ENCODE measurements around the gene DYNLT1. TPM values are rescaled to one million over a fixed set of nuclear protein-coding genes. Genes with fewer than 3 reads are reported as not detected.

Gene DYNLT1
- total and polyA plus RNA-seq, 9 of the 15 experiments (the other 6 are each of a cell fraction or from before 2014, with no cell fraction given) = 42.2 to 583 (median 127) TPM

DNA sequence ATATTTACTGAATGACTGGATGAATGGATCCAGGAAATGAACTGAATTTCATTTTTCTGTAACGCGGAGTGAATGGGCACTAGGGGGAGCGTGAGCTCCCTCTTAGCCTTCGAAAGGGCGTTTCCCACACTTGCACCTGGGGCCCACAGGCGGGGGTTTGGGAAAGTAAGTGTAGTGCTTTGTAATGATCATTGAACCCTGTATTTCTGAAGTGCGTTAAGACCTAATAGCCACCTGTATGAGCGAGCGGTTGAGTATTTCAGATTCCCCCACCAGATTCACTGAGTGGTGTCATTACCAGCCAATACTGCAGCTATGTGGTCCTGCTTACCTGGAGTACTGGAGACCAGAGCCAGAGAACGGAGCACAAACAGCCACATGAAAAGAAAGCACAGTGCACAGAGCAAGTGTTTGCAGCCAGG, 15.8 kb upstream of the DYNLT1 start (continued):
- TF ChIP-seq, protein P1, sequence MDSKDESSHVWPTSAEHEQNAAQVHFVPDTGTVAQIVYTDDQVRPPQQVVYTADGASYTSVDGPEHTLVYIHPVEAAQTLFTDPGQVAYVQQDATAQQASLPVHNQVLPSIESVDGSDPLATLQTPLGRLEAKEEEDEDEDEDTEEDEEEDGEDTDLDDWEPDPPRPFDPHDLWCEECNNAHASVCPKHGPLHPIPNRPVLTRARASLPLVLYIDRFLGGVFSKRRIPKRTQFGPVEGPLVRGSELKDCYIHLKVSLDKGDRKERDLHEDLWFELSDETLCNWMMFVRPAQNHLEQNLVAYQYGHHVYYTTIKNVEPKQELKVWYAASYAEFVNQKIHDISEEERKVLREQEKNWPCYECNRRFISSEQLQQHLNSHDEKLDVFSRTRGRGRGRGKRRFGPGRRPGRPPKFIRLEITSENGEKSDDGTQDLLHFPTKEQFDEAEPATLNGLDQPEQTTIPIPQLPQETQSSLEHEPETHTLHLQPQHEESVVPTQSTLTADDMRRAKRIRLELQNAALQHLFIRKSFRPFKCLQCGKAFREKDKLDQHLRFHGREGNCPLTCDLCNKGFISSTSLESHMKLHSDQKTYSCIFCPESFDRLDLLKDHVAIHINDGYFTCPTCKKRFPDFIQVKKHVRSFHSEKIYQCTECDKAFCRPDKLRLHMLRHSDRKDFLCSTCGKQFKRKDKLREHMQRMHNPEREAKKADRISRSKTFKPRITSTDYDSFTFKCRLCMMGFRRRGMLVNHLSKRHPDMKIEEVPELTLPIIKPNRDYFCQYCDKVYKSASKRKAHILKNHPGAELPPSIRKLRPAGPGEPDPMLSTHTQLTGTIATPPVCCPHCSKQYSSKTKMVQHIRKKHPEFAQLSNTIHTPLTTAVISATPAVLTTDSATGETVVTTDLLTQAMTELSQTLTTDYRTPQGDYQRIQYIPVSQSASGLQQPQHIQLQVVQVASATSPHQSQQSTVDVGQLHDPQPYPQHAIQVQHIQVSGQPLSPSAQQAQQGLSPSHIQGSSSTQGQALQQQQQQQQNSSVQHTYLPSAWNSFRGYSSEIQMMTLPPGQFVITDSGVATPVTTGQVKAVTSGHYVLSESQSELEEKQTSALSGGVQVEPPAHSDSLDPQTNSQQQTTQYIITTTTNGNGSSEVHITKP (IDR thresholded peaks at IDR 0.05; ENCODE audit: partially characterized antibody) = no peak
- TF ChIP-seq, protein P2, sequence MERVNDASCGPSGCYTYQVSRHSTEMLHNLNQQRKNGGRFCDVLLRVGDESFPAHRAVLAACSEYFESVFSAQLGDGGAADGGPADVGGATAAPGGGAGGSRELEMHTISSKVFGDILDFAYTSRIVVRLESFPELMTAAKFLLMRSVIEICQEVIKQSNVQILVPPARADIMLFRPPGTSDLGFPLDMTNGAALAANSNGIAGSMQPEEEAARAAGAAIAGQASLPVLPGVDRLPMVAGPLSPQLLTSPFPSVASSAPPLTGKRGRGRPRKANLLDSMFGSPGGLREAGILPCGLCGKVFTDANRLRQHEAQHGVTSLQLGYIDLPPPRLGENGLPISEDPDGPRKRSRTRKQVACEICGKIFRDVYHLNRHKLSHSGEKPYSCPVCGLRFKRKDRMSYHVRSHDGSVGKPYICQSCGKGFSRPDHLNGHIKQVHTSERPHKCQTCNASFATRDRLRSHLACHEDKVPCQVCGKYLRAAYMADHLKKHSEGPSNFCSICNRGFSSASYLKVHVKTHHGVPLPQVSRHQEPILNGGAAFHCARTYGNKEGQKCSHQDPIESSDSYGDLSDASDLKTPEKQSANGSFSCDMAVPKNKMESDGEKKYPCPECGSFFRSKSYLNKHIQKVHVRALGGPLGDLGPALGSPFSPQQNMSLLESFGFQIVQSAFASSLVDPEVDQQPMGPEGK (CRISPR knock-in tag; IDR thresholded peaks at IDR 0.05; ENCODE audit: borderline replicate concordance) = no peak
- TF ChIP-seq POLR2AphosphoS2 (IDR thresholded peaks at IDR 0.05; ENCODE audit: low read length) = no peak
- TF ChIP-seq, protein P3, sequence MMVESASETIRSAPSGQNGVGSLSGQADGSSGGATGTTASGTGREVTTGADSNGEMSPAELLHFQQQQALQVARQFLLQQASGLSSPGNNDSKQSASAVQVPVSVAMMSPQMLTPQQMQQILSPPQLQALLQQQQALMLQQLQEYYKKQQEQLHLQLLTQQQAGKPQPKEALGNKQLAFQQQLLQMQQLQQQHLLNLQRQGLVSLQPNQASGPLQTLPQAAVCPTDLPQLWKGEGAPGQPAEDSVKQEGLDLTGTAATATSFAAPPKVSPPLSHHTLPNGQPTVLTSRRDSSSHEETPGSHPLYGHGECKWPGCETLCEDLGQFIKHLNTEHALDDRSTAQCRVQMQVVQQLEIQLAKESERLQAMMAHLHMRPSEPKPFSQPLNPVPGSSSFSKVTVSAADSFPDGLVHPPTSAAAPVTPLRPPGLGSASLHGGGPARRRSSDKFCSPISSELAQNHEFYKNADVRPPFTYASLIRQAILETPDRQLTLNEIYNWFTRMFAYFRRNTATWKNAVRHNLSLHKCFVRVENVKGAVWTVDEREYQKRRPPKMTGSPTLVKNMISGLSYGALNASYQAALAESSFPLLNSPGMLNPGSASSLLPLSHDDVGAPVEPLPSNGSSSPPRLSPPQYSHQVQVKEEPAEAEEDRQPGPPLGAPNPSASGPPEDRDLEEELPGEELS (CRISPR knock-in tag; IDR thresholded peaks at IDR 0.05; ENCODE audit: borderline replicate concordance) = no peak
- TF ChIP-seq, protein P4, sequence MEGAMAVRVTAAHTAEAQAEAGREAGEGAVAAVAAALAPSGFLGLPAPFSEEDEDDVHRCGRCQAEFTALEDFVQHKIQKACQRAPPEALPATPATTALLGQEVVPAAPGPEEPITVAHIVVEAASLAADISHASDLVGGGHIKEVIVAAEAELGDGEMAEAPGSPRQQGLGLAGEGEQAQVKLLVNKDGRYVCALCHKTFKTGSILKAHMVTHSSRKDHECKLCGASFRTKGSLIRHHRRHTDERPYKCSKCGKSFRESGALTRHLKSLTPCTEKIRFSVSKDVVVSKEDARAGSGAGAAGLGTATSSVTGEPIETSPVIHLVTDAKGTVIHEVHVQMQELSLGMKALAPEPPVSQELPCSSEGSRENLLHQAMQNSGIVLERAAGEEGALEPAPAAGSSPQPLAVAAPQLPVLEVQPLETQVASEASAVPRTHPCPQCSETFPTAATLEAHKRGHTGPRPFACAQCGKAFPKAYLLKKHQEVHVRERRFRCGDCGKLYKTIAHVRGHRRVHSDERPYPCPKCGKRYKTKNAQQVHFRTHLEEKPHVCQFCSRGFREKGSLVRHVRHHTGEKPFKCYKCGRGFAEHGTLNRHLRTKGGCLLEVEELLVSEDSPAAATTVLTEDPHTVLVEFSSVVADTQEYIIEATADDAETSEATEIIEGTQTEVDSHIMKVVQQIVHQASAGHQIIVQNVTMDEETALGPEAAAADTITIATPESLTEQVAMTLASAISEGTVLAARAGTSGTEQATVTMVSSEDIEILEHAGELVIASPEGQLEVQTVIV (CRISPR knock-in tag; IDR thresholded peaks at IDR 0.05; ENCODE audit: borderline replicate concordance) = no peak
- no peak for TF ChIP-seq PHF21A (IDR thresholded peaks at IDR 0.05; ENCODE audit: borderline replicate concordance, low read depth)
- TF ChIP-seq, protein P5, sequence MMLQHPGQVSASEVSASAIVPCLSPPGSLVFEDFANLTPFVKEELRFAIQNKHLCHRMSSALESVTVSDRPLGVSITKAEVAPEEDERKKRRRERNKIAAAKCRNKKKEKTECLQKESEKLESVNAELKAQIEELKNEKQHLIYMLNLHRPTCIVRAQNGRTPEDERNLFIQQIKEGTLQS (IDR thresholded peaks at IDR 0.05) = no peak
- TF ChIP-seq, protein P5 (CRISPR knock-in tag; conservative IDR thresholded peaks at IDR 0.05) = no peak
- TF ChIP-seq, protein P6, sequence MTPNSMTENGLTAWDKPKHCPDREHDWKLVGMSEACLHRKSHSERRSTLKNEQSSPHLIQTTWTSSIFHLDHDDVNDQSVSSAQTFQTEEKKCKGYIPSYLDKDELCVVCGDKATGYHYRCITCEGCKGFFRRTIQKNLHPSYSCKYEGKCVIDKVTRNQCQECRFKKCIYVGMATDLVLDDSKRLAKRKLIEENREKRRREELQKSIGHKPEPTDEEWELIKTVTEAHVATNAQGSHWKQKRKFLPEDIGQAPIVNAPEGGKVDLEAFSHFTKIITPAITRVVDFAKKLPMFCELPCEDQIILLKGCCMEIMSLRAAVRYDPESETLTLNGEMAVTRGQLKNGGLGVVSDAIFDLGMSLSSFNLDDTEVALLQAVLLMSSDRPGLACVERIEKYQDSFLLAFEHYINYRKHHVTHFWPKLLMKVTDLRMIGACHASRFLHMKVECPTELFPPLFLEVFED (CRISPR knock-in tag; conservative IDR thresholded peaks at IDR 0.05) = no peak
- no peak for TF ChIP-seq ZNF174 (CRISPR knock-in tag; IDR thresholded peaks at IDR 0.05)
- TF ChIP-seq MYNN (IDR thresholded peaks at IDR 0.05) = no peak
- no peak for TF ChIP-seq MYNN (CRISPR knock-in tag; IDR thresholded peaks at IDR 0.05)
- TF ChIP-seq ARID1B (IDR thresholded peaks at IDR 0.05) = no peak
- TF ChIP-seq ZFP36 (IDR thresholded peaks at IDR 0.05; ENCODE audit: low read depth, low read length, partially characterized antibody) = no peak
- TF ChIP-seq MAFG (tag; conservative IDR thresholded peaks at IDR 0.05) = no peak
- TF ChIP-seq RBFOX2 (IDR thresholded peaks at IDR 0.05; ENCODE audit: low read depth, low read length) = no peak
